Measurements from ENCODE around the gene TMEM121. TPM values are rescaled to one million over a fixed set of nuclear protein-coding genes. Genes with fewer than 3 reads are reported as not detected.
"Not testable (repeated sequence)": the region's sequence is repeated elsewhere in the genome, so short reads cannot be mapped to it uniquely, and the experiment has no call there.

Gene TMEM121
- total RNA-seq, 1 donor from 2014 or later = 4.0 TPM

DNA sequence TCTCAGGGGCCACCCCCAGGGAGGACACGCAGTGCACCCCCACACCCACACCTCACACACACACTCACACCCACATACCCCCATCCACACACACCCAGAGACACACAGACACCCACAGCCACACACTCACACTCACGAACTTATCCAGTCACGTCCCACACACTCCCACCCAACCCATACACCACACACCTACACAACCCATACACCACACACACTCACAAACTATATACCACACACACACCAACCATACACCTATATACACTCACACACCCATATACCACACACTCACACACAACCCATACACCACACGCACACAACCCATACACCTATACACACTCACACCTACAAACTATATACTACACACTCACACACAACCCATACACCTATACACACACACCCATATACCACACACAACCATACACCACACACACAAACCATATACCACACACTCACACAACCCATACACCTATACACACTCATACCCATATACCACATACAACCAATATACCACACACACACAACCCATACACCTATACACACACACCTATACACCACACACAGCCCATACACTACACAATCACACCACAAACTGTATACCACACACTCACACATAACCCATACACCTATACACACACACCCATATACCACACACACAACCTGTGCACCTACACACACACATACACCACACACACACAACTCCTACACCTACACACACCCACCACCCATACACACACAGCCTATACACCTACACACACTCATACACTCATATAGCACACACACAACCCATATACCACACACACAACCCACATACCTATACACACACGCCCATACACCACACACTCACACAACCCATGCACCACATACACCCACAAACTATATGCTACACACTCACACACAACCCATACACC is 42.7 kb downstream of the TMEM121 start:
- no peaks in the 10 kb centered on the region for H3K79me2 ChIP-seq (ENCODE audit: insufficient read depth, low read length)
- no peak overlapping the region for H3K27ac ChIP-seq (ENCODE audit: low read depth, low read length)
- no peaks in the 10 kb centered on the region for H3K36me3 ChIP-seq (ENCODE audit: insufficient read depth, low read length)
- no peaks in the 10 kb centered on the region for H3K27me3 Mint-ChIP-seq (ENCODE audit: low read depth, unreplicated experiment)
- H4K20me1 ChIP-seq (ENCODE audit: insufficient read depth, low read length) = no peaks in the 10 kb centered on the region
- H3K4me2 ChIP-seq (ENCODE audit: low read length) = no peak overlapping the region
- H3K4me3 ChIP-seq (ENCODE audit: insufficient read depth, low read depth, low read length) = no peak overlapping the region
- H3K9me3 Mint-ChIP-seq (ENCODE audit: unreplicated experiment) = peaks cover 15% of the 10 kb centered on the region
- no peak overlapping the region for H3K9ac ChIP-seq (ENCODE audit: low read length)
- no peak for DNase-seq (ENCODE audit: low read depth)
- no peaks in the 10 kb centered on the region for H3K36me3 Mint-ChIP-seq (ENCODE audit: low read depth, unreplicated experiment)
- H3K9me3 ChIP-seq (ENCODE audit: insufficient read depth, low read depth, low read length) = peaks cover 21% of the 10 kb centered on the region
- H3K4me1 ChIP-seq (ENCODE audit: insufficient read depth, low read length) = no peaks in the 10 kb centered on the region
- no peak for FAIRE-seq
- no peak overlapping the region for H3K27ac Mint-ChIP-seq (ENCODE audit: unreplicated experiment)
- no peak overlapping the region for H3K4me3 Mint-ChIP-seq (ENCODE audit: unreplicated experiment)
- no peak overlapping the region for H2AFZ ChIP-seq (ENCODE audit: low read depth, low read length)
- no peaks in the 10 kb centered on the region for H3K27me3 ChIP-seq (ENCODE audit: insufficient read depth, low read length)
- TF ChIP-seq CTCF (IDR thresholded peaks at IDR 0.05; ENCODE audit: insufficient read depth, low read depth, low read length) = no peak
- TF ChIP-seq EZH2 (IDR thresholded peaks at IDR 0.05; ENCODE audit: insufficient read depth, low read length) = no peak
- H3K4me1 Mint-ChIP-seq (ENCODE audit: low read depth, unreplicated experiment) = no peaks in the 10 kb centered on the region

DNA sequence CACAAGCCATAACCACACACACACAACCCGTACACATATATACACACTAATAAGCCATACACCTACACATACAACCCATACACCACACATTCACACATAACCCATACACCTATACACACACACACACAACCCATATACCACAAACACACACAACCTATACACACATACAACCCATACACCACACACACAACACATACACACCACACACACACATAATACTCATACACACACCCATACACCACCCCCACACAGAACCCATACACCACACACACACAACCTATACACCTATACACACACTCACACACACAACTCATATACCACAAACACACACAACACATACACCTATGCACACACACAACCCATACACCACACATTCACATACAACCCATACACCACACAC is 44.1 kb downstream of the TMEM121 start:
- no peaks in the 10 kb centered on the region for H4K20me1 ChIP-seq (ENCODE audit: insufficient read depth, low read length)
- no peak overlapping the region for H3K4me3 Mint-ChIP-seq (ENCODE audit: unreplicated experiment)
- no peaks in the 10 kb centered on the region for H3K36me3 Mint-ChIP-seq (ENCODE audit: low read depth, unreplicated experiment)
- TF ChIP-seq CTCF (IDR thresholded peaks at IDR 0.05; ENCODE audit: insufficient read depth, low read depth, low read length) = no peak
- no peak for TF ChIP-seq EZH2 (IDR thresholded peaks at IDR 0.05; ENCODE audit: insufficient read depth, low read length)
- H3K9me3 ChIP-seq (ENCODE audit: insufficient read depth, low read depth, low read length) = peaks cover 21% of the 10 kb centered on the region
- DNase-seq (ENCODE audit: low read depth) (no peak), FAIRE-seq (no peak)
- no peaks in the 10 kb centered on the region for H3K27me3 ChIP-seq (ENCODE audit: insufficient read depth, low read length)
- H3K9me3 Mint-ChIP-seq (ENCODE audit: unreplicated experiment) = peaks cover 12% of the 10 kb centered on the region
- no peak overlapping the region for H3K27ac ChIP-seq (ENCODE audit: low read depth, low read length)
- H2AFZ ChIP-seq (ENCODE audit: low read depth, low read length) = no peak overlapping the region
- H3K79me2 ChIP-seq (ENCODE audit: insufficient read depth, low read length) = no peaks in the 10 kb centered on the region
- H3K27me3 Mint-ChIP-seq (ENCODE audit: low read depth, unreplicated experiment) = no peaks in the 10 kb centered on the region
- H3K36me3 ChIP-seq (ENCODE audit: insufficient read depth, low read length) = no peaks in the 10 kb centered on the region
- no peak overlapping the region for H3K9ac ChIP-seq (ENCODE audit: low read length)
- no peaks in the 10 kb centered on the region for H3K4me1 ChIP-seq (ENCODE audit: insufficient read depth, low read length)
- H3K4me3 ChIP-seq (ENCODE audit: insufficient read depth, low read depth, low read length) = no peak overlapping the region
- H3K27ac Mint-ChIP-seq (ENCODE audit: unreplicated experiment) = no peak overlapping the region
- H3K4me2 ChIP-seq (ENCODE audit: low read length) = no peak overlapping the region
- H3K4me1 Mint-ChIP-seq (ENCODE audit: low read depth, unreplicated experiment) = no peaks in the 10 kb centered on the region

DNA sequence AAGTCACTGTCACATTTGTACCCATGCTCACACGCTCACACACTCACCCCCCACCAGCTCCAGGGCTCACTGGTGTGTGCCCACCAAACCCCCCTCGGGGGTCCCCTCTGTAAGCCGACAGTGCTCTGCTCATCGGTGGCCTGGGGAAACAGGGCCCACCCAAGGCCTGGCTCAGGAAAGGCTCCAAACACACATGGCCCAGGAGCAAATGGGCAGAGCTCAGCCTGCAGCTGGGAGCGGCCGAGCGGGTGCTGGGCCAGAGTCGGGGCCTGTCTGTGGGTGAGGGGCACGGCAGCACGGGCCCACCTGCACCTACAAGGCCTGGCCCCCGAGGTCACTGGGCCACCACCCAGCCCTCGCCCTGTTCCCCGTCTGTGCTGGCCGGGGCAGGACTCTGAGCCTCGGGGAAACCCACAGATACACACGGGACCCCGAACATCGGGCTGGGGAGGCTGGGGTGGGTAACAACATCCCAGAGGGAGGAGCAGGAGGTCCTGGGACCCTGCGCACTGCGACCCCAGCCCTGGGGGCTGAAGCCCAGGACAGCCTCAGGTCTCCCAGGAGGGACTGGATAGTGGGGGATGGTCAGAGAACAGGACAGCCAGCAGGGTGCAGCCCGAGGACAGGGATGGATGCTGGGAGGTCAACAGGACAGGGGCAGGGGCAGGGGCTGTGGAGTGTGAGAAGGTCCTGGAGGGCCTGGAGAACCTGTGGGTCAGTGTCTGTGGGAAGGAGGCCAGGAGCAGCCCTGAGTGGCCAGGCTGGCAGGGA is 45.0 kb downstream of the TMEM121 start:
- DNase-seq (ENCODE audit: low read depth); H3K4me3 Mint-ChIP-seq (ENCODE audit: unreplicated experiment); H3K27ac Mint-ChIP-seq (ENCODE audit: unreplicated experiment); H3K36me3 Mint-ChIP-seq (ENCODE audit: low read depth, unreplicated experiment); H2AFZ ChIP-seq (ENCODE audit: low read depth, low read length); FAIRE-seq; H3K27me3 ChIP-seq (ENCODE audit: insufficient read depth, low read length); H3K9ac ChIP-seq (ENCODE audit: low read length); H3K27me3 Mint-ChIP-seq (ENCODE audit: low read depth, unreplicated experiment); H4K20me1 ChIP-seq (ENCODE audit: insufficient read depth, low read length); H3K4me2 ChIP-seq (ENCODE audit: low read length); H3K4me1 ChIP-seq (ENCODE audit: insufficient read depth, low read length); H3K4me3 ChIP-seq (ENCODE audit: insufficient read depth, low read depth, low read length); H3K27ac ChIP-seq (ENCODE audit: low read depth, low read length); H3K4me1 Mint-ChIP-seq (ENCODE audit: low read depth, unreplicated experiment); H3K79me2 ChIP-seq (ENCODE audit: insufficient read depth, low read length); H3K36me3 ChIP-seq (ENCODE audit: insufficient read depth, low read length): not testable (repeated sequence)
- peaks cover 21% of the 10 kb centered on the region for H3K9me3 ChIP-seq (ENCODE audit: insufficient read depth, low read depth, low read length)
- H3K9me3 Mint-ChIP-seq (ENCODE audit: unreplicated experiment) = peaks cover 15% of the 10 kb centered on the region

DNA sequence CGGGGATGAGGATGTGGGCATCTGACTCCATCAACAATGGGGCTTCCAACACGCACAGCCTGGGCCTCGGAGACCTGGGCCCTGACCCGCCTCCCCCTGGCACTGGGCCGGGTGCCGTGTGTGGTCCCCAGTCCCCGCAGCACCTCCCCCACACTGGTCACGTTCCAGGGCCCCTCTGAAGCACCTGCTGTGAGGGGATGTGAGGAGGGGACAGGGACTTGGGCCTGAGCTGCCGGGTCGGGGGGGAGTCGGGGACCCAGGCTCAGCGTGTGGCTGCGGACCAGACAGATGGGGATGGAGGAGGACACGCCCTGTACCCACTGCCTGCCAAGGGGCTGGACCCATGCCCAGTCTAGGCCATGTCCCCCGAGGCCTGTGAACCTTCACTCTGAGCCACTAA is 45.7 kb downstream of the TMEM121 start:
- H3K9me3 Mint-ChIP-seq (ENCODE audit: unreplicated experiment) = peaks cover 21% of the 10 kb centered on the region
- not testable (repeated sequence) for H3K9ac ChIP-seq (ENCODE audit: low read length); H3K27me3 ChIP-seq (ENCODE audit: insufficient read depth, low read length); H3K36me3 Mint-ChIP-seq (ENCODE audit: low read depth, unreplicated experiment); H3K27ac Mint-ChIP-seq (ENCODE audit: unreplicated experiment); FAIRE-seq; H3K4me2 ChIP-seq (ENCODE audit: low read length); H3K27me3 Mint-ChIP-seq (ENCODE audit: low read depth, unreplicated experiment); H3K4me3 Mint-ChIP-seq (ENCODE audit: unreplicated experiment); H3K79me2 ChIP-seq (ENCODE audit: insufficient read depth, low read length); H3K4me1 ChIP-seq (ENCODE audit: insufficient read depth, low read length); H2AFZ ChIP-seq (ENCODE audit: low read depth, low read length); H3K4me3 ChIP-seq (ENCODE audit: insufficient read depth, low read depth, low read length); H3K27ac ChIP-seq (ENCODE audit: low read depth, low read length); H3K36me3 ChIP-seq (ENCODE audit: insufficient read depth, low read length); DNase-seq (ENCODE audit: low read depth); H3K4me1 Mint-ChIP-seq (ENCODE audit: low read depth, unreplicated experiment); H4K20me1 ChIP-seq (ENCODE audit: insufficient read depth, low read length)
- peaks cover 21% of the 10 kb centered on the region for H3K9me3 ChIP-seq (ENCODE audit: insufficient read depth, low read depth, low read length)
